ENCODE results near the gene MRPL1. TPM values are rescaled to one million over a fixed set of nuclear protein-coding genes. Genes with fewer than 3 reads are reported as not detected.

The MRPL1 gene
- total and polyA plus RNA-seq, 2 of the 13 experiments (the other 11 are each of a cell fraction or from before 2014, with no cell fraction given), result 23.3 to 61.5 TPM

- TF ChIP-seq UBTF (CRISPR knock-in tag; IDR thresholded peaks at IDR 0.05), result peak; percentile 87
- peak; percentile 70; the same call in 1 of the 2 replicates for TF ChIP-seq PITX1 (CRISPR knock-in tag; IDR thresholded peaks at IDR 0.05)
- TF ChIP-seq NR2F2 (IDR thresholded peaks at IDR 0.05; ENCODE audit: borderline replicate concordance, low read depth), result peak; percentile 44; the same call in 1 of the 2 replicates
- peak; percentile 94 for TF ChIP-seq MXD4 (CRISPR knock-in tag; IDR thresholded peaks at IDR 0.05)
- TF ChIP-seq ZNF33B (CRISPR knock-in tag; IDR thresholded peaks at IDR 0.05), result peak; percentile 83; the same call in 1 of the 2 replicates
- TF ChIP-seq ZNF878 (CRISPR knock-in tag; IDR thresholded peaks at IDR 0.05), result peak; percentile 91
- peak; percentile 61; the same call in 1 of the 2 replicates for TF ChIP-seq SMAD1 (CRISPR knock-in tag; IDR thresholded peaks at IDR 0.05; ENCODE audit: borderline replicate concordance, low read depth)
- peak; percentile 93; the same call in 1 of the 2 replicates for TF ChIP-seq SNAPC4 (CRISPR knock-in tag; IDR thresholded peaks at IDR 0.05)
- TF ChIP-seq ZIK1 (CRISPR knock-in tag; IDR thresholded peaks at IDR 0.05; ENCODE audit: borderline replicate concordance, low read depth), result peak; percentile 62; the same call in 1 of the 2 replicates
- peak; percentile 91; the same call in 1 of the 2 replicates for TF ChIP-seq ZNF124 (CRISPR knock-in tag; IDR thresholded peaks at IDR 0.05)
- peak; percentile 67 for TF ChIP-seq ZNF3 (CRISPR knock-in tag; IDR thresholded peaks at IDR 0.05)
- TF ChIP-seq ZNF121 (CRISPR knock-in tag; IDR thresholded peaks at IDR 0.05), result peak; percentile 74
- peak; percentile 36; the same call in 1 of the 2 replicates for TF ChIP-seq HMG20A (CRISPR knock-in tag; IDR thresholded peaks at IDR 0.05; ENCODE audit: borderline replicate concordance)
- peak; percentile 74 for TF ChIP-seq ZNF563 (CRISPR knock-in tag; IDR thresholded peaks at IDR 0.05)
- TF ChIP-seq AKAP8 (CRISPR knock-in tag; IDR thresholded peaks at IDR 0.05), result no peak
- peak; percentile 38; the same call in 1 of the 2 replicates for TF ChIP-seq PAXIP1 (CRISPR knock-in tag; conservative IDR thresholded peaks at IDR 0.05)
- TF ChIP-seq ZGPAT (CRISPR knock-in tag; IDR thresholded peaks at IDR 0.05), result peak; percentile 91
Observed at GRCh38 chr4:77862478-77863216, at the start of gene MRPL1 (continued).
